Aorta (tissue), 5 donors: ENCODE data around the gene MLH1. TPM values are rescaled to one million over a fixed set of nuclear protein-coding genes. Genes with fewer than 3 reads are reported as not detected.
"Not testable (repeated sequence)": the region's sequence is repeated elsewhere in the genome, so short reads cannot be mapped to it uniquely, and the experiment has no call there.

ENCODE experiments used
- ATAC-seq: fragments of 200-7000 bp; cut with Tn5 transposase; one replicate; pipeline ENCODE4 v1.9.1; 2022; ENCODE audit warnings: moderate library complexity; ENCODE audit not compliant: low FRiP score
- DNase-seq, 2 donors: peaks; one replicate each; pipeline ENCODE4 v3.0.0-alpha.2; 2020
- H3K27ac ChIP-seq, 2 donors: one replicate each; pipeline ENCODE4 v1.5.1; 2013; ENCODE audit warnings: low read length in 2 of 2, mild to moderate bottlenecking in 2 of 2, moderate library complexity in 2 of 2, control low read depth in 1 of 2, inconsistent platforms in 1 of 2, low read depth in 1 of 2
- H3K27me3 ChIP-seq, 2 donors: one replicate each; pipeline ENCODE4 v1.6.1; 2013; ENCODE audit warnings: control low read depth in 1 of 2, low read length in 1 of 2, mild to moderate bottlenecking in 1 of 2, moderate library complexity in 1 of 2; ENCODE audit not compliant: insufficient read depth in 2 of 2, control insufficient read depth in 1 of 2
- H3K36me3 ChIP-seq, 2 donors: one replicate each; pipeline ENCODE4 v1.6.1; 2013; ENCODE audit warnings: control low read depth in 1 of 2, low read length in 1 of 2, mild to moderate bottlenecking in 1 of 2; ENCODE audit not compliant: insufficient read depth in 2 of 2, control insufficient read depth in 1 of 2
- H3K4me1 ChIP-seq, 2 donors: one replicate each; pipeline ENCODE4 v1.6.1; 2013; ENCODE audit warnings: low read length in 2 of 2, control low read depth in 1 of 2, mild to moderate bottlenecking in 1 of 2, moderate library complexity in 1 of 2; ENCODE audit not compliant: insufficient read depth in 2 of 2, control insufficient read depth in 1 of 2
- H3K4me3 ChIP-seq, 2 donors: one replicate each; pipeline ENCODE4 v1.5.1; 2013; ENCODE audit warnings: low read length in 2 of 2, control low read depth in 1 of 2, mild to moderate bottlenecking in 1 of 2
- H3K9me3 ChIP-seq: one replicate; pipeline ENCODE4 v1.6.1; 2013; ENCODE audit warnings: mild to moderate bottlenecking, low read length; ENCODE audit not compliant: control insufficient read depth
- WGBS, 2 donors: extraction: QIAGEN DNeasy Blood & Tissue Kit; methylation state at CpG; one replicate each; pipeline ENCODE4 v1.1.7; 2013; 5-methylcytosine and 5-hydroxymethylcytosine counted together
- intact Hi-C, 2 donors: fragments of 100-400 bp; cut with DNase I; formaldehyde crosslinking; loops; one replicate each; pipeline versions ENCODE4 v1.14.2 to v1.15.0; 2022
- polyA plus RNA-seq, 2 donors: library from polyadenylated mRNA; stranded (reverse); fragments of 200-250 nt; gene quantifications; one replicate each; pipeline ENCODE4 v1.2.3, GENCODE V29; 2013
- total RNA-seq, 2 donors: library from RNA; stranded (reverse); fragmentation: NEBNext Ultra II Directional; extraction: Animal tissue kit (Norgen Biotek cat#: 25700); gene quantifications; one replicate each; pipeline ENCODE4 v1.2.1, GENCODE V29; 2021
- donor health status: healthy with polysubstance abuse.
- donor health status: Bipolar disorder and iron deficiency.
- donor health status: DM: no; HTN: no; CAD: no.
- donor health status: DM: no; HTN: no; CAD: no.
- donor health status: DM: yes; HTN: yes; CAD: no.

MLH1 gene
- total and polyA plus RNA-seq, 4 donors = 19.5 to 28.0 (median 23.9) TPM

DNA sequence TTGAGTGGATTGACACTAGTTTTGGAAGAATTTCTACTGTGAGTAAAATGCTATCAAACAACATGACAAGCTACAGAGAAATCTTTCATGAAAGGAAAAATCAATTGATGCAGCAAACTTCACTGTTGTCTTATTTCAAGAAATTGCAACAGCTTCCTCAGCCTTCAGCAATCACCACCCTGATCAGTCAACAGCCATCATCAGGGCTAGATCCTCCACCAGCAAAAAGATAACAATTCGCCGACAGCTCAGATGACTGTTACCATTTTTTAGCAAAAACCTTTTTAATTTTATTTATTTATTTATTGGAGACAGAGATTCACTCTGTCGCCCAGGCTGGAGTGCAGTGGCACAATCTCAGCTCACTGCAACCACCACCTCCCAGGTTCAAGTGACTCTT is 44.0 kb downstream of the MLH1 start:
- H3K4me1 ChIP-seq = peaks cover 2 to 8% of the 10 kb centered on the region in 2 donors
- H3K27ac ChIP-seq = no peak overlapping the region
- no peaks in the 10 kb centered on the region for H3K9me3 ChIP-seq
- DNase-seq = no peak
- WGBS, 2 donors = 96 to 98% methylated on average over 3 of the region's 3 CpGs
- no peaks in the 10 kb centered on the region for H3K27me3 ChIP-seq
- intact Hi-C loops = no loop called here
- no peak overlapping the region for H3K4me3 ChIP-seq
- ATAC-seq = no peak
- H3K36me3 ChIP-seq = peaks cover 3 to 6% of the 10 kb centered on the region in 2 donors

DNA sequence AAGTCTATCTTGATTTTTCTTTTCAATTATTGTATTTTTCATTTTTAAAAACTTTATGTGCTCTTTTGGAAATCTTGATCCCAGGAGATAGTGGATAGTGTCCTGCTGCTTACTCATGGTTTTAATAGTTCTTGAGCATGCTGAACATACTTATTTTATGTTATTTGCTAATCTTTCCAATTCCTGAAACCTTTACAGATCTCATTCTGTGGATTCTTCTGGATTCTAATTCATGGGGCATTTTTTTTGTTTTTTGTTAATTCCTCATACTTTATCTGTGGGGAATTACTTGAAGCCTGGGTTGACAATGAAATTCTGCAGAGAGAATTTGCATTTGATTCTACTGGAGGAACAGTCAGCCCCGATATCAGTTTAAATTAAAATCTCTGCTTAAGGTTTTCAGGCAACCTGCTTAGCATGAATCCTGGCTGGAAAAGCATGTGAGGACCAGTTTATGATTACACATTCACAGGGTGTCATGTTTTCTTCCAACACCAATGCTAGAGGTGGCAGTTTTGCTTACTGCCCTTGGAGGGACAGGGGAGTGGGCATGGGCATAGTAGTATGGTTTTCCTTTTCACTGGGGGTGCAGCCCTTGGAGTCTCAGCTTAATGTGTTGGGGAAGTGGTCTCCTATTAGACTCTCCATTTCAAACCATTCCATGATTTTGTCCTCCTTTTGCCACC is 46.0 kb downstream of the MLH1 start:
- peaks cover 3 to 6% of the 10 kb centered on the region in 2 donors for H3K36me3 ChIP-seq
- no peaks in the 10 kb centered on the region for H3K27me3 ChIP-seq
- H3K27ac ChIP-seq = no peak overlapping the region
- DNase-seq (no peak), ATAC-seq (no peak)
- no peak overlapping the region for H3K4me3 ChIP-seq
- WGBS, 2 donors = 95 to 97% methylated on average over 1 of the region's 1 CpG
- H3K4me1 ChIP-seq = peaks cover 2 to 4% of the 10 kb centered on the region in 2 donors
- no peaks in the 10 kb centered on the region for H3K9me3 ChIP-seq
- intact Hi-C loops = no loop called here

DNA sequence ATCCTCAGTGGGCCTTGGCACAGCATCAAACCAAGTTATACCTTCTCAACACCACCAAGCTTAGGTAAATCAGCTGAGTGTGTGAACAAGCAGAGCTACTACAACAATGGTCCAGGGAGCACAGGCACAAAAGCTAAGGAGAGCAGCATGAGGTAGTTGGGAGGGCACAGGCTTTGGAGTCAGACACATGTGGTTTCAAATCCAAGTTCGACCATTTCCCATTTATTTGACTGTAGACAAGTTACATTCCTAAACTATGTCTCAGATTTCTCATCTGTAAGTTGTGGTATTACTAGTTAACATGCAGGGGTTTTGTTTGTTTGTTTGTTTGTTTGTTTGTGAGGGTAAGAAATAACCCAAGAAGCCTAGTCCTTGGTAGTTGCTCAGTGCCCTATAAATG is 46.9 kb downstream of the MLH1 start:
- H3K27ac ChIP-seq = peak overlapping the region in 1 of 2 donors; percentile 9
- no peaks in the 10 kb centered on the region for H3K9me3 ChIP-seq
- peaks cover 2 to 4% of the 10 kb centered on the region in 2 donors for H3K4me1 ChIP-seq
- no peak for DNase-seq
- peaks cover 3 to 6% of the 10 kb centered on the region in 2 donors for H3K36me3 ChIP-seq
- no peak for ATAC-seq
- WGBS, 2 donors = 21 to 41% methylated on average over 1 of the region's 1 CpG
- intact Hi-C loops = no loop called here
- H3K27me3 ChIP-seq = no peaks in the 10 kb centered on the region
- no peak overlapping the region for H3K4me3 ChIP-seq

DNA sequence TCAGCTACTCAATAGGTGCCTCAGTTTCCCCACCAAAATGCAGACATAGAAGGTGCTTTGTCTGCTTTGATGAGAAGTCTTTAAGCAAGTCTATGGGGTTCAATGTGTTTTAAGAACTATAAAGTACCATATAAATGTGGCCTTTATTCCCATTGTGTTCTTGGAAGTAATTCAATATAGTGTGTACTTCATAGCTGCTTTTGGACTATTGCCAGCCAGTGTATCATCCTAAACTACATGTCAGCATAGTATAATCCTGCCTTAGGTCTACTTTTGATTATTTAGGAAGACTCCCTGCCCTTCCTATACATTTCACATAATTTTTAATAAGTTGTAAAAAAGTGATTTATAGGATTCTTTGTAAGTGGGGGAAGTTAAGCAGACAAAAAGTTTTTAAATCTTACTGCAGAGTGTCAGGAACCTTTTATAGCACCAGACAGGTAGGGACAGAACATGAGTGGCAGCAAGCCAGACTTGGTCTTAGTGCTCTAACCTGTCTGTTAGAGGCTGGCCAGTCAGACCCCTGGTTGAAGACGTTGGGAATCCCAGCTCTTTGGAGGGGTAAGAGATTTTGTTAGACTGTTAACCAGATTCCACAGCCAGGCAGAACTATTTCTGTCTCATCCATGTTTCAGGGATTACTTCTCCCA is 48.4 kb downstream of the MLH1 start:
- WGBS, 2 donors = 12 to 26% methylated on average over 1 of the region's 1 CpG
- peaks cover 2 to 4% of the 10 kb centered on the region in 2 donors for H3K4me1 ChIP-seq
- no peak overlapping the region for H3K4me3 ChIP-seq
- H3K36me3 ChIP-seq = peaks cover 3 to 4% of the 10 kb centered on the region in 2 donors
- DNase-seq = no peak
- intact Hi-C loops = no loop called here
- no peaks in the 10 kb centered on the region for H3K27me3 ChIP-seq
- ATAC-seq = no peak
- no peaks in the 10 kb centered on the region for H3K9me3 ChIP-seq
- H3K27ac ChIP-seq = peak overlapping the region; percentile 57 to 75

DNA sequence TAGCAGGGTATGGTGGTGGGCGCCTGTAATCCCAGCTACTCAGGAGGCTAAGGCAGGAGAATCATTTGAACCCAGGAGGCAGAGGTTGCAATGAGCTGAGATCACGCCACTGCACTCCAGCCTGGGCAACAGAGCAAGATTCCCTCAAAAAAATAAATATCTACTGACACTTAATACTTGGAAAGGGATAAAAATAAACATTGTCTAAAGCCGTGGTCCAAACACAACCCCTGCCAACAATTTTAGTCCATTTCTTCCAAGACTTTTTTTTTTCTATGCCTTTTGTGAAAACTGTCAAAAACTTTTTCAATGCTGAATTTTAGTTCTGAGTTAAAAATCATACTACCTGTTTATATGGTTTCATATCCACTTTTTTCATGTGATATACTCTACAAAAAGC is 49.4 kb downstream of the MLH1 start:
- H3K36me3 ChIP-seq = peaks cover 8 to 11% of the 10 kb centered on the region in 2 donors
- H3K27ac ChIP-seq, intact Hi-C loops, DNase-seq, H3K4me1 ChIP-seq, H3K4me3 ChIP-seq, H3K9me3 ChIP-seq, H3K27me3 ChIP-seq: not testable (repeated sequence)
- ATAC-seq = peak; percentile 71
- WGBS, 2 donors = 14 to 22% methylated on average over 3 of the region's 3 CpGs

DNA sequence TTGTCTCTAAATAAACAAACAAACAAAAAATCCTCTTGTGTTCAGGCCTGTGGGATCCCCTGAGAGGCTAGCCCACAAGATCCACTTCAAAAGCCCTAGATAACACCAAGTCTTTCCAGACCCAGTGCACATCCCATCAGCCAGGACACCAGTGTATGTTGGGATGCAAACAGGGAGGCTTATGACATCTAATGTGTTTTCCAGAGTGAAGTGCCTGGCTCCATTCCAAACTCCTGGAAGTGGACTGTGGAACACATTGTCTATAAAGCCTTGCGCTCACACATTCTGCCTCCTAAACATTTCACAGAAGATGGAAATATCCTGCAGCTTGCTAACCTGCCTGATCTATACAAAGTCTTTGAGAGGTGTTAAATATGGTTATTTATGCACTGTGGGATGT is 57.0 kb downstream of the MLH1 start:
- H3K4me1 ChIP-seq = peaks cover 0 to 4% of the 10 kb centered on the region in 2 donors
- WGBS, 2 donors = 99 to 100% methylated on average over 1 of the region's 1 CpG
- no peaks in the 10 kb centered on the region for H3K9me3 ChIP-seq
- H3K4me3 ChIP-seq = no peak overlapping the region
- DNase-seq (no peak), ATAC-seq (no peak)
- H3K36me3 ChIP-seq = peaks cover 6 to 8% of the 10 kb centered on the region in 2 donors
- no peaks in the 10 kb centered on the region for H3K27me3 ChIP-seq
- H3K27ac ChIP-seq = peak overlapping the region in 1 of 2 donors; percentile 64
- intact Hi-C loops = no loop called here

DNA sequence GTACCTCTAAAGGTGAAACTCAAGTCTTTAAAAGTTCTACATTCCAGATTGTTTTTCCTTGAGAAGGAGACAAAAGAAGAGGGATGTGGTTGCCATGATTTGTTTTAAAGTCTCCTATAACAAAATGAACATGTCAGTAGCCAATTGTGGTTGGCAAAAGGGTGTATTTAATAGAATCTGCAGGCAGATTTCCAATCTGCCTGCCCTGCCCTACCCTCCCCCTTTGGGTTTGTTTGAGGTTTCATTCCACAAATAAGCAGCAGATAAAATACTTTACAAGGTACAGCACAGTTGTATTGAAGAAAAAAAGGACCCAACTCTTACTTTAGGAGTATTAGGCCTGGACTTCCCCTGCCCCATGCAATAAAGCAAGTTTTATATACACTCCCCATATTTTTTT is 59.5 kb downstream of the MLH1 start:
- Histone ChIP-seq H3K27me3 (no peaks in the 10 kb centered on the region), H3K27ac (peak overlapping the region in 1 of 2 donors; percentile 58), H3K4me3 (no peak overlapping the region), H3K4me1 (peaks cover 0 to 6% of the 10 kb centered on the region in 2 donors), H3K9me3 (no peaks in the 10 kb centered on the region), H3K36me3 (peaks cover 0 to 2% of the 10 kb centered on the region in 2 donors)
- DNase-seq (no peak), ATAC-seq (no peak)
- intact Hi-C loops = no loop called here

DNA sequence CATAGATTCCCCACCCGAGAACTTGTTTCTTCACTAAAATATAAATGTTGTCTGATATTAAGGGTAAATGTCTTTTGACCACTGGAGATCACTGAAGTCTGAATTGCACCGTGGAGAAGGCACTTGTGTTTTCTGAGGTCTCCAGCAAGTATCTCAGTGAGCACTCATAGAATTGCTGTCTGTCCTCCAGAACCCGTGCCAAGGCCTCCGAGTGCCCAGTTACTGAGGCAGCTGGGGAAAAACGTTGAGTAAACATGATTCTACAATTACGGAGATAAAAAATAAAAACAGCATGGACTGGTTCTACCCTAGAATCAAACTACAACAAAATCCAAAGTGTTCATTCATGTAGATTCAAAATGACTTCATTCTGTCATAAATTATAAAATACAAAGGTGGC is 60.0 kb downstream of the MLH1 start:
- 12 to 18% methylated on average over 6 of the region's 6 CpGs for WGBS, 2 donors
- ATAC-seq (no peak), DNase-seq (no peak)
- H3K4me1 ChIP-seq = peaks cover 0 to 6% of the 10 kb centered on the region in 2 donors
- intact Hi-C loops = no loop called here
- no peaks in the 10 kb centered on the region for H3K9me3 ChIP-seq
- no peak overlapping the region for H3K4me3 ChIP-seq
- peak overlapping the region in 1 of 2 donors; percentile 94 for H3K27ac ChIP-seq
- no peaks in the 10 kb centered on the region for H3K27me3 ChIP-seq
- H3K36me3 ChIP-seq = peaks cover 2 to 4% of the 10 kb centered on the region in 2 donors

DNA sequence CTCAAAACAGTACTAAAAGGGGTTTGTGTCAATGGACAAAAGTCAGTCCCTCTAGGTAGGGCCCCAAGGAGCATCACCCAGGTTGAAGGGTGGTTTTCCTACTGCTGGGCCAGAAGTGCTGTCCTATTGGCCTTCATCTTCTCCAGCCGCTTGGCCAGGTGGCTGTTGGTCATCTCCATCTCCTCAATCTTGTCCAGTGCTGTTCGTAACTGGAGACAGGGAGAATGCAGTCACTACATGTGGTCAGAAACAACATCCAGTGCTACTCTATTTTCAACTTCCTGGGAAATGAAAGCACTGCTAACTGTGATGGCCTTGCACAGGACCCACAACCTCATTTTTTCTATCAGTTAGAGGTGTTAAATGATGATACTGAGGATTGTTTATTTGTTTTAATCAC is 60.4 kb downstream of the MLH1 start:
- no peaks in the 10 kb centered on the region for H3K9me3 ChIP-seq
- H3K27ac ChIP-seq = peak overlapping the region; percentile 80 to 94
- peaks cover 0 to 6% of the 10 kb centered on the region in 2 donors for H3K4me1 ChIP-seq
- intact Hi-C loops = no loop called here
- H3K36me3 ChIP-seq = peaks cover 0 to 4% of the 10 kb centered on the region in 2 donors
- ATAC-seq (no peak), DNase-seq (no peak)
- WGBS, 2 donors = 41 to 55% methylated on average over 2 of the region's 2 CpGs
- no peaks in the 10 kb centered on the region for H3K27me3 ChIP-seq
- no peak overlapping the region for H3K4me3 ChIP-seq
